DMS53 (cell line): ENCODE results near the gene CPNE7.

ENCODE experiments used
- DNase-seq: peaks from one replicate; lab custom pipeline; 2025; lab: John Stamatoyannopoulos, UW

Gene CPNE7

DNA sequence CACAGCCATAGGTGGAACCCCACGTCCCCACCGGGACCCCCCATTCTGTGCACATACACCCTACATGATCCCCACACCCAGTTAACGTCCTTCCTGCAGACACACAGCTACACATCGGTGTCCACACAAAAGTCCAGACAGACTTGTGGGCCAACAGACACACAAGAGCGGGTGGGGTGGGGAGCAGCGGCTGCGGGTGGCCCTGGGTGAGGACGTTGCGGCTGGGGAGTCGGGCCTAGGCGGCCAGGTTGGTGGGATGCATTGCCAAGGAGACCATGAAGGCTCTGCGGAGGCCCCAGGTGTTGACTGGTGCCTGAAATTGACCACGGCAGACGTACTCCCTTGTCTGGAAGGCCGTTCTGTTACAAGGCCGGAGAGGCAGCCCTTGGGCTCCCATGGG lies 29.2 kb downstream of the CPNE7 start:
- no peak for DNase-seq

DNA sequence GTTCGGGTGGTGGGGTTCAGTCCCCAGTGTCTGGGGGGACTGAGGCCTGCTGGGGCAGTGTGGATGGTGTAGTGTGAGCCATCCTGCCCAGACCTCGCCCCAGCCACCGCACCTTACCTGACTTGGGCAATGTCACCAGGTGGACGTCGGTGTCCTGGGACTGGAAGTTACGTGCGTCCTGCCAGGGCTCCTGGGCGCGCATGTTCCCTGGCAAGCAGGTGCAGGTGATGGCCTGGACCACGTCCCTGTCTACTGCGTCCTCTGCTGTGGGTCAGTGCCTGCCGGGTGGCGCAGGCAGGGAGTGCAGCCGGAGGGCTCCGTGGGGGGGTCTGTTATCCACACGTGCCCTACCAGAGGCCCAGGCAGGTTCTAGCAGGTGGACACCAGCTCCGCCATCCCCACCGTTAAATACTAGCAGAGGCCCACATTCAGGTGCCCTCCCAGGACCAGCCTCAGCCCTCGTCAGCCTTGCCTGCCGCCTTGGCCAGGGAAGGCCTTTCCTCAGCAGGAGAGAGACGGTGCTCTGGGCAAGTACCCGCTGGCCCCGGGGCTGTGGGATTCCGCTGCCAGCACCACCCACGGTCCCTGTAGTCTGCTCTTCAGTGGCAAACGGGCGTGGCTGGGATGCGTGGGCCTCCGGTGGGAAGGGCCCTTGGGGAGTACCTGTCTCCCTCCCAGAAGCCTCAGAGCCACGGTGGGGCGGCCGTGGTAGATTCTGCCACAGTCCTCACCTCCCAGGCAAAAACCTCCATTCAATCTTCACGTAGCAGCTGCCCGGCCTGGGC lies 29.8 kb downstream of the CPNE7 start:
- no peak for DNase-seq

DNA sequence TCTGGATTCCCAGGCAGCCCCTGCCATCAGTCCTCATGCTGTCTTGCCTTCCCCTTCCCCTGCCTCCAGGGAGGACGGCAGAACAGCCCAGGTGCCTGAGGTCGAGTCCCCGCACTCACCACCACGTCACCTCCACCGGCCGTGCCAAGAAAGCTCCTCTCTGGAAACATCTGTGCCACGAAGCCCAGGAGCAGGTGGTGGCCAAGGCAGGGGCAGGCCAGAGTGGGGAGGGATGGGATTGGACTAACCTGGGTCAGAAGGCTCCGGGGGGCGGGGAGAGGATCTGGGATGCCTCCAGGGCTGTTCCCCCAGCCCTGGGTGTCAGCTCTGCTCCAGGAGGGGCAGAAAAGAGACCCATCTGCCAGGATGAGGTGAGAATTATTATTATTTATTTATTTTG lies 30.4 kb downstream of the CPNE7 start:
- DNase-seq: peak; percentile 47

DNA sequence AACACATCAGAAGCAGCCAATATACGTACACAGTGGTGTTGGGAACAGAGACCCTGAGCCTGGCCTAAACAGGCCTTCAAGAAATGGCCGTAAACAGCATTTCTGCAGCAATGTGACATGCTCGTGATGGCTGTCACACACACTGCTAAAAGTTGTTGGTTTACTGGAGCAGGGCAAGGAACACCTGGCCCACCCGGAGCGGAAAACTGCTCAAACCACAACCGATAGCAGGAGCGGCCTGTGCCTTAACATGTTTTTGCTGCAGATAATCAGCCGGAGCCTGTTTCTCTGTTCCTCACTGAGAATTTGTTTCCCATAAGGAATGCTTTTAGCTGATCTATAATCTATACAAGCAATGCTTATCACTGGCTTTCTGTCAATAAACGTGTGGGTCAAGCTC lies 31.9 kb downstream of the CPNE7 start:
- DNase-seq: no peak

DNA sequence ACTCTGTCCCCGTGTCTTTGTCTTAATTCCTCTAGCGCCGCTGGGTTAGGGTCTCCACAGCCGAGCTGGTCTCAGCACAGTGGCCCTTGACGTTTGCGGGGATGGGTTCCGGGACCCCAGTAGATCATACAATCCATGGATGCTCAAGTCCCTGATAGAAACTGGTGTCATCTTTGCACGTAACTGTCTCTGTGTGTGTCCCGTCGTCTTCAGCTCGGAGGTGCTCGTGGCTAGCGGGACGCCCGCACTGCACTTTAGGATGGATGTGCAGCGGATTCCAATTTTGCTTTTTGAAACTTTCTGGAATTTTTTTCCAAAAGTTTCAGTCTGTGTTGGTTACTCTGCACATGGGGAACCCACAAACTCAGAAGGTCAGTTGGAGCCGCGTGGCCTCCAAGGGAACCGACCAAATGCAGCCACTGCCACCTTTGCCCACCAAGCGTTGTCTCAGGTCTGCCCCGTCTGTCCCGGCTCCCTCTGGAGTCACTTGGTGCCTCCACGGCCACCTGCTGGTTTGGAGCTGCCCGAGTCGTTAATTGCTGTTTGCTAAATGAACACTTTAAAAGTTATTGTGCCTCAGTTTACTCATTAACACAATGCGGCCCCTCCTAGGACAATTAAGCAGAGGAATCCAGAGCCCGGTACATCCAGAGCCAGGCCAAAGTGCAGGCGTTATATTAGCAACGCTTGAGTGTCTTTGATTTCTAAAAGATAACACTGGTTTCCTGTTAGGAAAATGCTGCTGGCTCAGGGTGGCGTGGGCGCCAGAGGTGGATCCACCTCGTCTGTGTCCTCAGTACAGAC lies 32.6 kb downstream of the CPNE7 start:
- DNase-seq: no peak

DNA sequence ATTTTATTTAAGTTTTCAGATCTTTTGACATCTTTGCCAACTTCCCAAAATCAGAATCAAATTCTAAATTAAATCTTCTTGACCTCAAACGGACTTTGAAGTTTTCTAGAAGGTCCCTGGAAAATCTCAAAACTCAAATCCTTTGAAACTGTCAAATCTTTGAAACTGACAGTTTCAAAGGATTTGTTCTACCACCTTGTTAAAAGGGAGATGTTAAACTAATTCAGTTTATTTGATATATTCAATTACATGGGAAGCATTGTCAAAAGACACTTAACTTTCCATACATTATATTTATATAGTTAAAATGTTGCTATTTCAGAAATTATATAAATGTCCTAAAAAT lies 34.5 kb downstream of the CPNE7 start:
- no peak for DNase-seq

DNA sequence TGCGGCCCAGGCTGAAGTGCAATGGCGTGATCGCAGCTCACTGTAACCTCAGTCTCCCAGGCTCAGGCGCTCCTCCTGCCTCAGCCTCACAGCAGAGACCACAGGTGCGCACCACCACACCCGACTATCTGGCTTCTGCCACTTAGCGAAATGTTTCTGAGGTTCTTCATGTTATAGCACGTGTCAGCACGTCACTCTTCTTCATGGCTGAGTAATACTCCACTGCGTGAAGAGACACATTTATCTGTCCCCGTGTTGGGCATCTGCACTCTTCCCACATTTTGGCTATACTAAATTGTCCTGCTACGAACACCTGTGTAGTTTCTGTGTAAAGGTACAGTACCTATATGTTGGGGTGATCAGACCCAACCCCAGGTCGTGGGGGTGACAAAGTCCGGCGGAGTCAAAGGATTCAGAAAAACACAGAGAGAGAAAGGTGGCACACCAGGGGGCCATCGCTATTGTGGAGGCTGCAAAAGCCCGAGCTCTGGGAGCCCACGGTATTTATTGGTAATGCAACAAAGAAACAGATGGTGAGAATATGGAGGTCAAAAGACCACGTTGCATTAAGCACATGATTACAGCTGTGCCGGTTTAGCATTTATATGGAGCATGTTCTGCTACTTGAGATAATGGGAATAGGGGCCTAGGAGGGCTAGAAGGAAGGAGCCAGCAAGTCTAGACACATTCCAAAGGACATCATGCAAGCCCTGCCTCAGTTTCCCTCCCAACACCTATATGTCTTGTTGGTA lies 37.0 kb downstream of the CPNE7 start:
- DNase-seq: no peak

DNA sequence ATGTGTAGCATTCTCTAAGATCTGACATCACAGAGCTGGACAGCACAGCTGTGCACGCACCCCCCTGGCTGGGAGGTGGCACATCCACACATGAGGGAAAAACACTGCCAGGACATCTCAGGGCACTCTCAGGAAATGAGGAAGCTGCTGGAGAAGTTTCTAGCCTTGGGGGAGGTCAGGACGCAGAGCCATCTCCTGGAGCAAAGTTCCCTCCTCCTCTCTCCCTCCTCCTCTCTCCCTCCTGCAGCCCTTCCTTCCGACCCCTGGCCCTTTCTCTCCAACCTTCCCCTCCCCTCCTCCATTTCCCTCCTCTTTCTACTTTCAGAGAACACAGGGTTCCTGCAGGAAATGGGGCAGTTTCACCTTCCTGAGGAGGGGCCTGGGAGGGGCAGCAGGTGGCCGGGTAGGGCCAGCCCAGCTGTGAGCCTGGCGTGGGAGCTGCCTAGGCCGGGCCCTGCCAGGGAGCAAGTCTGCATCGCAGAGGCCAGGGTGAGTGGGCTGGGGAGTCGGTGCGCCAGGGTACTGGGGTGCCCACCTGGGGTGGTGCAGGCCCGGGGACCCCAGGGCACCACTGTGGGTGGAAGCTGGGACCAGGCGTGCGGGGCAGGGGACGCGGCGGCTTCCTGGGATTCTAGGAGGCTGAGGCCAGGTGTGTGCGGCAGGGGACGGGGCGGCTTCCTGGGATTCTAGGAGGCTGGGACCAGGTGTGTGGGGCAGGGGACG lies 37.8 kb downstream of the CPNE7 start, which contains the start of gene DPEP1:
TSS of gene DPEP1 (plus strand) at position 412 of the 723 bp plus-strand sequence. CDS start 16,769 bp downstream, outside the sequence.
- DNase-seq: peak; percentile 18

DNA sequence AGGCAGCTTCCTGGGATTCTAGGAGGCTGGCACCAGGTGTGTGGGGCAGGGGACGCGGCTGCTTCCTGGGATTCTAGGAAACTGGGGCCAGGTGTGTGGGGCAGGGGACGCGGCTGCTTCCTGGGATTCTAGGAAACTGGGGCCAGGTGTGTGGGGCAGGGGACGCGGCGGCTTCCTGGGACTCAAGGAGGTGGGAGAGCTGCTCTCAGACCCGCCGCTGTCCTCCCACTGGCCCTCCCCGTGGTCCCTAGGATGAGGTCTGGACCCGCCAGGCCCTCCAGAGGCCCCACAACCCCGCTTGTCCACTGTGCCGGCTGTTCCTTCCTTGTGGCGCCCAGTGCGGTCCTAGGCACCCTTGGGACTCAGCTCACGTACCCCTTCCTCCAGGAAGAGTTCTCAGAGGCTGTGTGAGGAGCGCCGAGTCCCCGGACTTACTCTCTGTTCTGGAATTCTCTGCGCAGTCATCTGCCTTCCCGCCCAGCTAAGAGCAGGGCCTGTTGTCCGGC lies 38.4 kb downstream of the CPNE7 start:
- no peak for DNase-seq

DNA sequence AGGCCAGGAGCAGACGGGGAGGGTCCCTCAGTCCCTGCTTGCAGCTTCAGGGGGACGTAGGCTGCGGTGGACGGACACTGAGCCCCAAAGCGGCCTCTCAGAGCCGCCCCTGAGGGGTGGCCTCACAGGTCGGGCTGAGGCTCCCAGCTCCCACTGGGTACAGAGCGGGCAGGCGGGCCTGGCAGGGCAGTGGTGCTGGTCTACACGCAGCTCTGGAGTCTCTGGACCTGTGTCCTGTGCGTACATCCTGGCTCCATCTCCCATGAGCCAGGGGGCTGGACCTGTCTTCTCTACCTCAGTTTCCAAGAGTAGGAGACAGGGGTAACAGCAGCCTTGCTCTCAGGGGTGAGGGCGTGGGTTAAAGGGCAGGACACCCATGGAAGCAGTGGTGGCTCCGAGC lies 39.6 kb downstream of the CPNE7 start:
- no peak for DNase-seq

DNA sequence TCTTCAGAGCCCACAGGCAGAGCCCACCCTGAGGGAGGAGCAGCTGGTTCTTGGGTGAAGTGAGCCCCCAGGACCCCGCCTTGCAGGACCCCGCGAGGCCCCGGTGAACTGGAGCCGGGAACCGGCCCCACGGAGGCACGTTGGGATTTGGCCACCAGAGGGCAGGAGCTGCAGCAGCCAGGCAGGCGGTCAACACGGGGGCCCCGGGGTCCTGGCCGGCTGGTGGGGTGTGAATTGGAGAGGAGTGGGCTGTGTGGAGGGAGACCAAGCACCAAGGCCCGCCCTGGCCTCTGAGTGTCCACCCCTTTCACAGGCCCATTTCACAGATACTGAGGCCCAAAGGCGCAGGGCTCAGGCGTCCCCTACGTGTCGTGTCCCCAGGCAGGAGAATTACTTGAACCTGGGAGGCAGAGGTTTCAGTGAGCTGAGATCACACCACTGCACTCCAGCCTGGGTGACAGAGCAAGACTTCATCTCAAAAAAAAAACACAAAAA lies 40.1 kb downstream of the CPNE7 start:
- peak; percentile 33 for DNase-seq

DNA sequence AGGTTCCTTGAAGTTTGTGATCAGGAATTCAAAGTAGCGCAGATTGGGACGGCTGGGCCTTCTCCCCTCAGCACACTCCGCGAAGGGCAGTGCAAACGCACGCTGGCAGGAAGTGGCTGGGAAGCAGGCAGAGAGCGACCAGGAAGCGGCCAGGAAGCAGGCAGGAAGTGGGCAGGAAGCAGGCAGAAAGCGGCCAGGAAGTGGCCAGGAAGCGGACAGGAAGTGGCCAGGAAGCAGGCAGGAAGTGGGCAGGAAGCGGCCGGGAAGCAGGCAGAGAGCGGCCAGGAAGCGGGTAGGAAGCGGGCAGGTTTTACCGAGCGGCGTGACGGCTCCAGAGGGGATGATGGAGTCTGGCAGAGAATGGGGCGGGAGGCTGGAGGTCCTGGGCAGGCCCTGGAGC lies 41.1 kb downstream of the CPNE7 start:
- DNase-seq: no peak

DNA sequence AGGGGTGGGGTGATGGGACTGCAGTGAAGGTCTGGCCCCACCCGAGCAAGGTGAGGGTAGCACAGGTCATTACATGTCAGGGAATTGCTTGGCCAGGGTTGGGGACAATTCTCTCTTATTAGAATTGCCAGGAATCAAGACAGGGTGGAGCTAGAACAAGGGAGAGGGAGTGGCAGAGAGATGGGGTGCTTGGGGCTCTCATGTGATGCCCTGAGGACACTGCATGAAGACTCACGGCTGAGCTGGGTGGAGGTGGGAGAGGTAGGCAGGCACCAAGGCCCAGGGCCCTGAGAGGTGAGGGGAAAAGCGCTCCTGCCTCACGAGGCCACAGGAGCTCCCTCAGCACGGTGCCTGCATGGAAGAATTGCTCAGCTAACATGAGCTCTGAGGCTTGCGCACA lies 41.5 kb downstream of the CPNE7 start:
- no peak for DNase-seq

DNA sequence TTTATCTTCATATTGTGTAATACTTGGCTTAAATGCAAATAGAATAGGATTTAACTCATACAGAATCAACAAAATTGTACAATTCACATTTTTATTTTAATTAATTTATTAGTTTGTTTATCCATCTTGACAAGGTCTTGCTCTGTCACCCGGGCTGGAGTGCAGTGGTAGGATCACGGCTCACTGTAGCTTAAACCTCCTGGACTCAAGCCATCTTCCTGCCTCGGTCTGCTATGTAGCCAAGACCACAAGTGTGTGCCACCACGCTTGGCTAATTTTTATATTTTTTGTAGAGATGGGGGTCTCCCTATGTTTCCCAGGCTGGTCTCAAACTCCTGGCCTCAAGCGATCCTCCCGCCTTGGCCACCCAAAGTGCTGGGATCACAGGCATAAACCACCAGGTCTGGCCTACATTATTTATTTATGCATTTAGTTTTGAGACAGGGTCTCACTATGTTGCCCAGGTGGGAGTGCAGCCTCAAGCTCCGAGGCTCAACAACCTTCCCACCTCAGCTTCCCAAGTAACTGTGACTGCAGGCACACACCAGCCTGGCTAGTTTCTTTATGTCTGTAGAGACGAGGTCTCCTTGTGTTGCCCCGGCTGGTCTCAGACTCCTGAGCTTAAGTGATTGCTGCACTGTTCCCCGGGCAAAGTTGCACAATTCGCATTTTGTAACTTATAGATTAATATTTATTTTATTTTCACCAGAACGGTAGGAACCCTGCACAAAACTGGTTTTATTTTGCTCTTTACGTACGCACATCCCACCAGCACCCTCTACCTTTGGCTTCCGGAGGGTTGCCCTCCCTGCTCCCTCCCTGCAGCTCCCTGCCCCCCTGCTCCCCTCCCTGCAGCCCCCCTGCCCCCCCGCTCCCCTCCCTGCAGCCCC lies 42.8 kb downstream of the CPNE7 start:
- peak; percentile 20 for DNase-seq

DNA sequence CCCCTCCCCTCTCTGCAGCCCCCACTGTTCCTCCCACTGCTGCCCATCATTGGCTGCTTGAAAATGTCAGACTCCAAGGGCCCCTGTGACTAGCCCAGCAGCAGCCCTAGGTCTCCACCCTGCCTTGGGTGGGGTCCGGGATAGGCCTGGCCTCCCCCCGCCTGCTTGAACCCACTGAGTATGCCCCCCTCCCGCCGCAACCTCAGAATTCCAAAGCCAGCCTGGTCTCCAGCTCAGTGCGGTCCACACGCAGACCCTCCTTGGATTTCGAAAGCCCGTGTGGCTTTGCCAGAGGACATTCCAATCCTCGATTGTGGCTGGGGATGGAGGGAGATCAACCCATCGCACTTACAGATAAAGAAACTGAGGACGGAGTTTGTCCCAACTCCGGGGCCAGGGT lies 44.3 kb downstream of the CPNE7 start:
- DNase-seq: no peak

DNA sequence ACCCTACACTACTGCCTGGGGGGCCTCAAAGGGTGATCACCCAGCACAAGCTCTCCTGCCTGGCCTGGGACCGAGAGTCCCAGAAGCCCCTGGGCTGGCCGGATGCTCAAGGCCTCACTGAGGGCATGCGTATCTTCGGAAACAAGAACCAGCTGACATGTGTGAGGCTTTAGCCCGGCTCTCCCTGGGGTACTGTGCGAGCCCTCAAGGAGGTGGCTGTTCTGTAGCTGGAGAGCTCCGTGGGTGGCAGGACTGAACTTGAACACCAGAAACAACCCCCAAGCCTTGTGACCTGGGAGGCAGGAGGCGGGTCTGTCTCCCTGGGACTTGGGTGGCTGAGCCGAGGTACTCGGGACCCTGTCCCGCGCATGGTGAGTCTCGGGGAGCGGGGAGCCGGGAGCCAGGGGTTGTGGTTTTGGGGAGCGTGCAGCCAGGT lies 44.9 kb downstream of the CPNE7 start:
- DNase-seq: no peak

DNA sequence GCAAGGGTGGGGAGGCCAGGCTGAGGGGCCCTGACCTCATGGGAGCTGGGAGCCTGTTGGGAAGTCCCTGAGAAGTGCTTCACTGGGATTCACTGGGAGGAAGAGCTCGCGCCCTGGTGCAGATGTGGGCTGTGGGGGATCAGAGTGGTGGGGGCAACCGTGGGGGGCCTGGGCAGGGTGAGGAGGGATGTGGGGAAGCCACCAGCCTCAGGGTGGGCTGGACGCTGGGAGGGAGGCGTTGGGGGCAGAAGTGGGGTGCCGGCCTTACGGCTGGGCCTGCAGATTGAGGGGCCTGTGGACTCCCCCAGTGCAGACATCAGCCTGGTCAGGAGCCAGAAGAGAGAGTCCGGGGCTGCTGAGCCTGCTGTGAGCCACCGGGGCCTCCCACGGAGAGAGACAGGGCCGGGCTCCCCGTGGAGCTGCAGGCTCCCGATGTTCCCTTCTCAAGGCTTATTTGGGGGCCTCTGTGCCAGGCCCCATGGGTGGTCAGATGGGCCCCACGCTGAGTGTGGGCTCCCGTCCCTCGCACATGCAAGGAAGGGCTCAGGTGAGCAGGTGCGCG lies 45.7 kb downstream of the CPNE7 start:
- DNase-seq: no peak

DNA sequence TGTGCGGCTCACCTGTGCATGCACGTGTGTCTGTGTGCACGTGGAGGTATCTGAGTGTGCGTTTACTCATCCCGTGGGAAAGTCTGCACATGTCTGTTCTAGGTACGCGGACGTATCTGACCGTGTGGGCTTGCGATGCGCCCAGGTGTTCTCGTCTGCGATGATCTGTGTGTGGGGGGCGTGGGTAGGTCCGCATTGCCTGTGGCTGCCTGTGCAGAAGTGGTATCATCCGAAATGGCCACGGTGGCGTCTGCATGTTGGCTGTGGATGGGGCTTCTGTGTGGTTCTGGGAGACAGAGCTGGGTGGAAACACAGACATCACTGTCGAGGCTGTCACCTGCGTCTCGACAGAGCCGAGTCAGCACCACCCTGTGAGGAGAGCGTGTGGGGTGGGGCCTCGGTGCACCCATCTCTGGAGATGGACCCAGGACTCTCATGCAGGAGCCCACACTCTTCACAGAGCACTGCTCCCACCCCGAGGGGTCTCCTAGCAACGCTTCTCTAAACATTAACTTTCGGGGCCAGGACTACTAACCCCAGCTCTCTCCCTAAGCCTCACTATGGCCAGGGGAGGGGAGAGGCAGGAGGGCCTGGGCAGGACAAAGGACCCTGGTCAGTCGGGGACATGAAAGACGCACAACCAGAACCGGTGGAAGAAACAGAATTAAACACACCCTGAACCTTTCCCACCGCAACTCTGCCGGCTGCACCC lies 46.3 kb downstream of the CPNE7 start:
- DNase-seq: peak; percentile 21

DNA sequence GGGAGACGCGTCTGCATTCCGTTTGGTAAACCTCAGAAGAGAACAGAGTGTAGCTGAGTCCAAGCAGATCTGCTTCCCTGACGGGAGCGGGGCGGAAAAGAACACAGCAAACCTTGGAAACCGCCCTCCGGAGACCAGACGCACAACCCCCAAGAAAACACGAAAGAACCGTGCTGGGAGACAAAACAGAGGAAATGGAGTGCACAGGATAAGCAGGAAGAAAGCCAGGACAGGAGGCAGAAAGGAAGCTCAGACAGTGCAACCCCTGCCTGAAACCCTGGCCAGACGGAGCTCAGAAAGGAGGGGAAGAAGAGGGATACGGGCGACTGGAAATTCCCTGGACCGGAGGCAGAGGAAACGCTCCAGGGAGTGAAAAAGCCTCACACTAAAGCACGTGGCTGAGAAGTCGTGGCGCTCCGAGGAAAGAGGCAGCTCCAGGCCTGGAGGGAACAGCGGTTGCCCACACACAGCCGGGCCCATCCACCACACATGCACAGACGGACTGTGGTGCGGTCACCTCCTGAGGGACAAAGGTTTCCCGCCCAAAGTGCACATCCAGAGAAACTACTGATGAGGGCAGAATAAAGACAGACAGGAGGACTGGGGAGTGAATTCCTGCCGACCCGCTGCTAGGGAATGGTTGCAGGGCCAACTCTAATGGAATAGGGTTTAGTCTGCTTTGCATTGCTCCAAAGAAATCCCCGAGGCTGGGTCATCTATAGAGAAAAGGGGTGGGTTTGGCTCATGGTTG lies 48.1 kb downstream of the CPNE7 start:
- DNase-seq: no peak
